Activated CD4-positive, alpha-beta T cell treated with anti-CD3 and anti-CD28 coated beads for 1 hour (primary cell): ENCODE measurements around the gene RSPO1.

ENCODE experiments used
- DNase-seq: peaks from one replicate; pipeline ENCODE4 v3.0.0-alpha.2; 2020

RSPO1 gene

DNA sequence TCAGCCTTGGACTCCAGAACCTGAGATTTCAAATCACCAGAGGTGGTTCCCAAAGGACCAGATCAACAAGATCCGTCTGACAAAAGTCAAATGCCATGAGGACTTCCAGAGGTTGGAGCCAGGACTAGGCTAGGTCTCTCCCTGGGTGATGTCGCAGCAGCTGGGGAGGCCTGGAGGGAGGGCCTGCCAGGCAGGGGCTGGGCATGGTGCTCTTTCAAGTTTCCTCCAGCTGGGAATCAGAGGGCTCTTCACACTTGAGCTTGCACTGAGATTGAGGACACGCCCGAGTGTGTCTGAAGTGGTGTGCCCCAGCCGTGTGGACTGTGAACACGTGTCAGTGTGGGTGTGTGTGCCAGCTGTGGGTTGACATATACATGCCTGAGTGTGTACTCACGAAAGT is 21.3 kb upstream of the RSPO1 start:
- no peak for DNase-seq

DNA sequence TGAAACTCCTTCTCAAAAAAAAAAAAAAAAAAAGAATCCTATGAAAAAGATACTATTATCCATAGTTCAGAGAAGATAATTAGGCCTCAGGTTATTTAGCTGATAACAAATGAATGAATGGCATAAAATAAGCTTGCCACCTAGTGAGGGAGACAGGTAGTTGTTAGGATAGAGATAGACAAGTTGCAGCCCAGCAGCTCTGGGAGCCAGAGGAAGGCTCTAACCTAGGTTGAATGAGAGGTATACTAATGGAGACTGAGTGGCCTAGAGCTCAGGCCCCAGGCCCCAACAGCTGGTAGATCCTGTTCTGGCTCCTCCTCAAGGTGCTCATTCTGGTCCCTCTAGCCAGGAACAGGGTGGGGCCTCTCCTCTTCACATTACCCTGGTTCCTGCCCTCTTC is 20.6 kb upstream of the RSPO1 start:
- DNase-seq = no peak

- DNase-seq = no peak
Measured at GRCh38 chr1:37653906-37654305, 19.2 kb upstream of the RSPO1 start.

GRCh38 chr1:37652976-37653375 is 18.3 kb upstream of the RSPO1 start:
- no peak for DNase-seq

- no peak for DNase-seq
Measured at GRCh38 chr1:37651803-37652202, 17.1 kb upstream of the RSPO1 start.

DNA sequence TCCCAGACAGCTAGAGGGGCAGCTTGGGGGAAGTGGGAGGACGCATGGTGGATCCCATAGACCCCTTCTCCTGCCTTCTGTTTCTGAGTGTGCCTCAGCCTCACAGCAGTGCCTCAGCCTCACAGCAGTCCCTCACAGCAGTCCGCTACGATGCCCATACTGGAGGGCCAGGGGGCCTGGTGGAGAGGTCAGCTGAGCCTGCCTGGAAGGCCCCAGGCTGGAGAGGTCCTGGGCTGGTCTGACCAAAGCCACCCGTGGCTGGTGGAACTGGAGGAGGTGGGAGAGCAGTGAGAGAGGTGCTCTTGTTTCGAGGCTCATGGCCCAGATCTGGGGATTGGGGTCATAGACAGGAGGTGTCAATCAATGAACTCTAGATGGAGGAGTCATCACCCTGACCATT is 16.0 kb upstream of the RSPO1 start:
- DNase-seq = no peak

DNA sequence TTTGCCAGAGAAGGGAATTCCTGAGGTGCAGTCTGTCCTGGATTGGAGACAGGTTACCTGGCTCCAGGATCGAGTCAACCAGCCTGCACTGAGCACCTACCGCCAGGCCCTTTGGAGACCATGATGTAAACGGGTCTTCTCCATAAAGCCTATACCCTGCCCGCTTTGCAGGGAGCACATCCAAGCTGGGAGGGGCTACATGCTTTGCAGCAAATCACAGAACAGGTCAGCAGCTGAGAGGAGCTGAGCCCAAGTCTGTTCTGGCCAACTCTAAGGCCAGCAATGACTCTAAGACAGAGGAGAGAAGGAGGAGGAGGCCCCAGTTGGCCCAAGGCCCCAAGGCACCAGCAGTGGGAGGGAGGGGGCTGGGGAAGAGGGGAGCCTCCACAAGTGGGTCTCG is 15.5 kb upstream of the RSPO1 start:
- DNase-seq = no peak

- DNase-seq = no peak
Measured at GRCh38 chr1:37647281-37647680, 12.6 kb upstream of the RSPO1 start.

GRCh38 chr1:37641059-37641458 is 6.4 kb upstream of the RSPO1 start:
- DNase-seq = no peak

- DNase-seq = no peak
Measured at GRCh38 chr1:37636435-37636834, 1.7 kb upstream of the RSPO1 start.

DNA sequence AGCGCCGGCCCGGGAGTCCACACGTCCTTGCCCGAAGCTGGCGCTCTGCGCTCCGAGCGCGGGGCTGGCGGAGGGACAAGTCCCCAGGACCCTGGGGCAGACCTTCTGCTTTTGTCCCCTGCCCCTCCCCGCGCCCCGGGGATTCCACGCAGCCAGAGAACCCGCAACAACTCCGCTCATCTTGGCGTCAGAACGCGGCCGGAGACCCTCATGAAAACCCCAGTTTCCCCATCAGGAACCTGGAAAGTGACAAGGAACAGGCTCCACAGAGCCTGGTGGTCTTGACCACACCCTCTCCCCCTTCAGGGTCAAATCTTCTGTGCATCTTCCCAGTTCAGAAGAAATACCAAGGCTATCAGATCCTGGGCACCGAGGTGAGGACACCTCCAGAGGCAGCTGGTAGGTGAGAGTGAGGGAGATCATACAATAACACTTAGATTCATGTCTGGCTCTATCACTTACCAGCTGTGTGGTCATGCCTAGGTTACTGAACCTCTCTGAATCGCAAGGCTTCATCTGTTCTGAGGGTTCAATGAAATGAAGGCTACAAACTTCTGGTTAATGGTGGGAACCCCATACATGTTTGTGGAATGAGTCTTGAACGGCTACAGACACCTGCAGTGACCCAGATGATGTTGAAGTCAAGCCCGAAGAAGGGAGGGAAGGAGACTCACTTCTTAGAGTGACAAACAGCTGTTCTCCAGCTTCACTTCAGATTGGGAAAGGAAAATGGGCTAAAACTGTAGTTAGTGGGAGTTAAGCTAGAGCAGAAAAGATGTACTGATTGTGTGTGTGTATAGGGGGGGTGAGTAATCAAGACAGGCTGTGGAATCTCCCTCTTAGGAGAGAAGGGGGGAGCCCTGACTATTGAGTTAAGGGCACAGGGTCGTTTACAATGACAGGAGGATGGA is 555 bp upstream of the RSPO1 start:
- DNase-seq = no peak

DNA sequence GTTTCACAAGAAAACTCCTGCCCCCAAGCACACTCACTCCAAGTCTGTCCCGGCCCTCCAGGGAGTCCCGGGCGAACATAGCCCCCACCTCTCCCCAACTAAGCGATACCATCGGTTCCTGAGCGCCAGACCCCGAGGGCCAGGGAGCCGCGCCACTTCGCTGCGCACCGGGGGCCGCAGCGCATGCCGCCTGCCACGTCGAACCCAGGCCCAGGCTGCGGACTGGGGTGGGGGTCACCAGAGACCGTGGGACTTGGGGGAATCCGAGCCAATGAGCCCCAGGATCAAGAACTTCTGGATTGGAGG is 801 bp downstream of the RSPO1 start:
- DNase-seq = no peak

GRCh38 chr1:37633040-37633937 is 1.4 kb downstream of the RSPO1 start:
- DNase-seq = no peak

DNA sequence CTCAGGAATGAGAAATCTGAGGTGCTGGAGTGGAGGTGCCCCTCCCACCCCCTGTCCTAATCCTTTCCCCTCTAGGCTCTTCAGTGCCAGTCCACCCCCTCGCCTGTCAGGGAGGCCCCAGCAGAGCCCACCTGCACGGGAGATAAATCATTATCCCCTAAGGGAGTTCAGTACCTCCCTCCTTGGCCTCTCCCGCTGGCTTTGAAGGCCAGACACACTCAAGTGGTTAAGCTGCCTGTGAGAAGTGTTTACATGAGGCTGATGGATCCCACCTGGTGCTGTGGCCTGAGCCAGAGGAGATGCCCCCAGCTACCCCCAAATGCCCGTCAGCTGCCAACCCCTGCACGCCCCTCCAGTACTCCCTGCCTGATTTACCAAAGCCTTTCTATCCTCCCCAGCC is 3.7 kb downstream of the RSPO1 start:
- DNase-seq = no peak

GRCh38 chr1:37630426-37631028 is 4.2 kb downstream of the RSPO1 start:
- DNase-seq = no peak

GRCh38 chr1:37629726-37630425 is 4.8 kb downstream of the RSPO1 start:
- DNase-seq = no peak

- no peak for DNase-seq
Measured at GRCh38 chr1:37629008-37629407, 5.7 kb downstream of the RSPO1 start.

- no peak for DNase-seq
Measured at GRCh38 chr1:37628026-37628556, 6.6 kb downstream of the RSPO1 start.

DNA sequence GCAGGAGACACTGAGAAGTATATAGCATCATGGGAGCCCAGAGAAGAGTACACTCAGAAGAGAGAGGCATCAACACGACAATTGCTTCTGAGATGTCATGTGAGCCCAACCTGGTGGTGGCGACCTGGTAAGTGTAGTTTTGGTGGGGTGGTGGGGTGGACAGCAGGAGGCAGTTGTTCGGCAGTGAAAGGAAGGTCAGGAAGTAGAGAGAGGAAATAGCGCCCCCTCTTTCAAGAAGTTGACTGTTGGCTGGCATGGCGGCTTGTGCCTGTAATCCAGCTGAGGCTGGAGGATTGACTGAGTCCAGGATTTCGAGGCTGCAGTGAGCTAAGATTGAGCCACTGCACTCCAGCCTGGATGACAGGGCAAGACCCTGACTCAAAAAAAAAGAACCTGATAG is 12.6 kb downstream of the RSPO1 start:
- no peak for DNase-seq

GRCh38 chr1:37621326-37621870 is 13.3 kb downstream of the RSPO1 start:
- no peak for DNase-seq

- DNase-seq = no peak
Measured at GRCh38 chr1:37620707-37621106, 14.0 kb downstream of the RSPO1 start.

- no peak for DNase-seq
Measured at GRCh38 chr1:37616330-37616729, 18.4 kb downstream of the RSPO1 start.

DNA sequence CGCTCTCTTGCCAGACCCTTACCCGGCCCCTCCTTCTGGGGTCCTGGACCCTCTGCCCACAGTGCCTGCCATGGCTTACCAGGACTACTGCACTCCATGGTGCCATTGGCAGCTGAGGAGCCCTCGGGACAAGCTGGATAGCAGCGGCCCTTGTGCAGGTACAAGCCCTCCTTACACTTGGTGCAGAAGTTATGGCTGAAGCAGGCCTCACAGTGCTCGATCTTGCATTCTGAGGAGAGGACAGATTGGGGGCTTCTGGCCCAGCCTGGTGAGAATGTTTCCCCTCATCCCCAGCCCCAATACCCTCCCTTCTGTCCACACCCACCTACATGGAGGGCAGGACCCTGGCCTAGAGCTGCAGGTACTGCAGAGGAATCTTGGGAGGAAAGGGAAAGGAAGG is 20.6 kb downstream of the RSPO1 start:
- no peak for DNase-seq
